ENCODE measurements around the gene TRAPPC12. TPM values are rescaled to one million over a fixed set of nuclear protein-coding genes. Genes with fewer than 3 reads are reported as not detected.

The TRAPPC12 gene
- total RNA-seq, 1 donor from 2014 or later = 98.7 TPM

DNA sequence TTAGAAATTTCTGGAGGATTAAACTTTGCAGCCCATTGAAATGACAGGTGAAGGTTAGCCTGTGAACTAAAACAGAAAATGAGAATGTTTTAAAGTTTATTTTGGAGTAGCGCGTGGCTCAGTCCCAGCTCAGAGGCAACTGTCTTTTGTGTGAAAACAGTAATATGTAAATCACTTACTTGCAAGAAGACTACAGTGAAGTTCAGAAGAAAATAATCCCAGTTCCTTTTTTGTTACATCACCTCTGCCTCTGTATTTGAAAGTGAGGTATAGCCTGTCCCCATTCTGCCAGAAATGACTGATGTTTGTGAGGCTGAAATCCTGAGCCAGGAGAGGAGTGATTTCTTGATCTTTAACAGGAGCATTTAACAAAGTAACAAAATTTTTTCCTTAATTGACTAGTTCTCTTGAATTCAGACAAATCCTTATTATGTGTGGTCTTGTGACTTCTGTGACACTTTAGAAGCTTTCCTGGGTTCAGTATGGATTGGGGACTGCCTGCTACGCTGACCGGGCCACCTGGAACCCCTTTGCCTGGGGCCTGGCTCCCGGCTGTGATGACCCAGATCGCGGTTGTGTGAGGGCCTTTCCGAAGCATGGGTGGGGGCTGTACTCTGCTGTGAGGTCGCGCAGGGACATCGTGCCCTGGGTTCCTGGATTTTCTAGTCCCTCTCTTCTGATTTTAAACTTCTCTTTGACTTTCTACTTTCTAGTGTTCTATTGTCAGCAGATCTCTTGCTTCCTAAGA is 24.3 kb downstream of the TRAPPC12 start:
- peaks cover 20% of the 10 kb centered on the region for H3K36me3 Mint-ChIP-seq
- TF ChIP-seq, protein P1, sequence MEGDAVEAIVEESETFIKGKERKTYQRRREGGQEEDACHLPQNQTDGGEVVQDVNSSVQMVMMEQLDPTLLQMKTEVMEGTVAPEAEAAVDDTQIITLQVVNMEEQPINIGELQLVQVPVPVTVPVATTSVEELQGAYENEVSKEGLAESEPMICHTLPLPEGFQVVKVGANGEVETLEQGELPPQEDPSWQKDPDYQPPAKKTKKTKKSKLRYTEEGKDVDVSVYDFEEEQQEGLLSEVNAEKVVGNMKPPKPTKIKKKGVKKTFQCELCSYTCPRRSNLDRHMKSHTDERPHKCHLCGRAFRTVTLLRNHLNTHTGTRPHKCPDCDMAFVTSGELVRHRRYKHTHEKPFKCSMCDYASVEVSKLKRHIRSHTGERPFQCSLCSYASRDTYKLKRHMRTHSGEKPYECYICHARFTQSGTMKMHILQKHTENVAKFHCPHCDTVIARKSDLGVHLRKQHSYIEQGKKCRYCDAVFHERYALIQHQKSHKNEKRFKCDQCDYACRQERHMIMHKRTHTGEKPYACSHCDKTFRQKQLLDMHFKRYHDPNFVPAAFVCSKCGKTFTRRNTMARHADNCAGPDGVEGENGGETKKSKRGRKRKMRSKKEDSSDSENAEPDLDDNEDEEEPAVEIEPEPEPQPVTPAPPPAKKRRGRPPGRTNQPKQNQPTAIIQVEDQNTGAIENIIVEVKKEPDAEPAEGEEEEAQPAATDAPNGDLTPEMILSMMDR (conservative IDR thresholded peaks at IDR 0.05) = no peak
- H3K27ac Mint-ChIP-seq = no peak overlapping the region
- peaks cover 5% of the 10 kb centered on the region for H3K4me1 Mint-ChIP-seq (ENCODE audit: unreplicated experiment)
- no peaks in the 10 kb centered on the region for H3K9me3 Mint-ChIP-seq
- DNase-seq (ENCODE audit: extremely low spot score, unreplicated experiment) = no peak
- no peaks in the 10 kb centered on the region for H3K27me3 Mint-ChIP-seq
- no peak overlapping the region for H3K4me3 Mint-ChIP-seq

DNA sequence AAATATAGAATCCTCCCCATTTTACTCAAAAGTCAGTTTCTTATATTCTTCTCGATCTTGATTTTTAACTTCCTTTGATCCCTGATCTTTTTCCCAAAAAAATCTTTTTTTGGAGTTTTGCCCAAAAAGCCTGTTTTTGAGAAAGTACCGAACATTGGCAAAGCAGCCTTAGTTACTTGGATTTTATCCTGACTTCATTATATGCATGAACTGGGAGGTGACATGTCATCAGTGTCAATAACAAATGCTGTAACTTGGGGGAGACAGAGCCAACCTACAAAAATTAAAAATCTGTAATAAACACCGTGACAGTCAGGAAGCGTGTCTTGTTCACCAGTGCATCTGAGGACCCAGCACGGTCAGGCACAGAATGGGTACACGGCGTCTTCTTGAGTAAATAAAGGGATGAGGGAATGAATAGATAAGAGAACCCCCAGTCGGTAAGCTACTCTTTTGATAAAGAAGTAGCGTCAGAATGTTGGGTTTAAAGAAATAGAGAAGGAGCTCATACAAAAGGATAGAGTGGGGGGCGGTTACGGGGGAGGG is 24.9 kb downstream of the TRAPPC12 start:
- no peak for DNase-seq (ENCODE audit: extremely low spot score, unreplicated experiment)
- Mint-ChIP-seq H3K4me1 (ENCODE audit: unreplicated experiment) (peaks cover under 1% of the 10 kb centered on the region), H3K36me3 (peaks cover 16% of the 10 kb centered on the region), H3K9me3 (no peaks in the 10 kb centered on the region), H3K27me3 (no peaks in the 10 kb centered on the region), H3K4me3 (no peak overlapping the region), H3K27ac (no peak overlapping the region)
- TF ChIP-seq, protein P1 (conservative IDR thresholded peaks at IDR 0.05) = no peak

DNA sequence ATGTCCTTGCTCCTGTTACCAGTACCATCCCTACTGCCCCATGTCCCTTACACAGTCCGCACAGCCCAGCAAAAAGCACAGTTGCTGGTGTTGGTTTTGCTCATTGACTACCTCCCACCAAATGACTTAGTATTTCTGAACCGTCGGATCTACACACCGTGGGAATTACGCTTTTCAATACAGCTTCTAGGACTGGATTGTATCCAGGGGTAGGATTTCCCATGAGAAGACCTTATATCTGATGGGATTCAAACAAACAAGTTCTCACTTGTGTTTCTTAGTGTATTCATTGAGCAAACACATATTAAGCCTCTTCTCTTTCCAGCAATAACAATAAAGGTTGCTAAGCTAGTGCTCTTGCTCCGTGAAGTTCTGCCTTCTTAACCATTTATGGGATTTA is 25.8 kb downstream of the TRAPPC12 start:
- TF ChIP-seq, protein P1 (conservative IDR thresholded peaks at IDR 0.05) = no peak
- no peak overlapping the region for H3K4me3 Mint-ChIP-seq

DNA sequence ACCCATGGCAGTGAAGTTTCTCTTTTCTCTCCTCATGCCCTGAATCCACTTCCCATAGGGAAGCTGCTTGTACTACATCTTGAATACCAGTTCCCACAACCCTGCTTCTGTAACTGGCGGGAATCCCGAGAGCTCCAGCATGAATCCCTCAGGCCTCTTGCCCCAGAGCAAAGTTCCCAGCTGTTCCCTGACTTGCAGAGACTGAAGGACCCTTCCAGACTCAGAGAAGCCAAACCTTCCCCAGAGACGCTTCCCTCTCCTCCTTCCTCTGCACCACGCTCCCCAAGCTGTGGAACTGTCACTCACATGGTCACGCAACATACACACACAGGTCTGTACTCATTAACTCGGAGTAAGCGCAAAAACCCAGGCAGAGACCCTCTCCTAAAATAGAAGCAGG is 26.4 kb downstream of the TRAPPC12 start:
- H3K4me1 Mint-ChIP-seq (ENCODE audit: unreplicated experiment) = no peaks in the 10 kb centered on the region
- no peak for DNase-seq (ENCODE audit: extremely low spot score, unreplicated experiment)
- H3K27me3 Mint-ChIP-seq = no peaks in the 10 kb centered on the region
- no peak overlapping the region for H3K4me3 Mint-ChIP-seq
- TF ChIP-seq, protein P1 (conservative IDR thresholded peaks at IDR 0.05) = no peak
- H3K9me3 Mint-ChIP-seq = no peaks in the 10 kb centered on the region
- H3K36me3 Mint-ChIP-seq = peaks cover 21% of the 10 kb centered on the region
- H3K27ac Mint-ChIP-seq = no peak overlapping the region

More for the DNA sequence above, 25.8 kb downstream of the TRAPPC12 start:
- no peak for DNase-seq (ENCODE audit: extremely low spot score, unreplicated experiment)
- peaks cover 21% of the 10 kb centered on the region for H3K36me3 Mint-ChIP-seq
- H3K27me3 Mint-ChIP-seq = no peaks in the 10 kb centered on the region
- no peaks in the 10 kb centered on the region for H3K9me3 Mint-ChIP-seq
- no peaks in the 10 kb centered on the region for H3K4me1 Mint-ChIP-seq (ENCODE audit: unreplicated experiment)
- H3K27ac Mint-ChIP-seq = no peak overlapping the region

DNA sequence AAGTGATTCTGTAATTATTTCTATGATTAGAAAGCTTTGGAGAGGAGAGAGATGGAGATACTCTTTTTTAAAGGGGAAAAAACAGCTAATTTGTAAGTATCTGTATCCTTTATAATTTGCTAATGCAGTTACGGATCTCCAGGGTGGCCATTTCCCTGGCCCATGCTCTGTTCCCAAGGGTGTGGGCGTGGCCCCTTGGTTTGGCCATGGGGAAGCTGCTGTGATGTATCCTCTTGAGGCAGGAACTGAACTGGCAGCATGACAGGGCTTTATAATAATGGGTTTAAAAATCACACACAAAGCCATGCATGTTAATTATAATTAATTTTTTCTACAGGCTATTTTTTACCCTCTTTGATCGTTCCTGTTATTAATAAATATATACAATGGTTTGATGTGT is 27.0 kb downstream of the TRAPPC12 start:
- DNase-seq (ENCODE audit: extremely low spot score, unreplicated experiment) = no peak
- TF ChIP-seq, protein P1 (conservative IDR thresholded peaks at IDR 0.05) = no peak
- Mint-ChIP-seq H3K4me1 (ENCODE audit: unreplicated experiment) (no peaks in the 10 kb centered on the region), H3K36me3 (peaks cover 26% of the 10 kb centered on the region), H3K27ac (no peak overlapping the region), H3K27me3 (no peaks in the 10 kb centered on the region), H3K4me3 (no peak overlapping the region), H3K9me3 (no peaks in the 10 kb centered on the region)

Measured in type B pancreatic cell (in vitro differentiated cells).